Endodermal cell (in vitro differentiated cells): ENCODE data around the gene HSPE1. TPM values are rescaled to one million over a fixed set of nuclear protein-coding genes. Genes with fewer than 3 reads are reported as not detected.

Experiments
- DNase-seq: peaks from one replicate; pipeline ENCODE4 v3.0.0-alpha.2; 2017
- H3K27ac ChIP-seq: 2 replicates; pipeline ENCODE4 v1.5.1; 2013; ENCODE audit warnings: mild to moderate bottlenecking, low read depth, low read length, moderate library complexity
- H3K27me3 ChIP-seq: 2 replicates; pipeline ENCODE4 v1.6.1; 2013; ENCODE audit warnings: mild to moderate bottlenecking, low read length, moderate library complexity; ENCODE audit not compliant: insufficient read depth, control insufficient read depth, poor library complexity, severe bottlenecking
- H3K36me3 ChIP-seq: 2 replicates; pipeline ENCODE4 v1.7.0; 2013; ENCODE audit warnings: mild to moderate bottlenecking, low read length, moderate library complexity; ENCODE audit not compliant: control insufficient read depth, insufficient read depth
- H3K4me1 ChIP-seq: one replicate; pipeline ENCODE4 v1.7.0; 2013; ENCODE audit warnings: low read length; ENCODE audit not compliant: control insufficient read depth, insufficient read depth
- H3K4me3 ChIP-seq: 2 replicates; pipeline ENCODE4 v1.5.1; 2013; ENCODE audit warnings: mild to moderate bottlenecking, low read length, moderate library complexity
- H3K9ac ChIP-seq: 2 replicates; pipeline ENCODE4 v1.6.1; 2013; ENCODE audit warnings: mild to moderate bottlenecking, low read length, moderate library complexity; ENCODE audit not compliant: poor library complexity, severe bottlenecking; ENCODE audit errors: extremely low read depth
- H3K9me3 ChIP-seq: 2 replicates; pipeline ENCODE4 v1.6.1; 2013; ENCODE audit warnings: mild to moderate bottlenecking, low read length, moderate library complexity; ENCODE audit not compliant: control insufficient read depth
- H3K27ac Mint-ChIP-seq: 2 replicates; pipeline ENCODE4 v1.8.0; 2020; ENCODE audit warnings: mixed read lengths
- H3K27me3 Mint-ChIP-seq: 2 replicates; pipeline ENCODE4 v1.8.0; 2021; ENCODE audit warnings: mild to moderate bottlenecking, mixed read lengths; ENCODE audit not compliant: insufficient read depth
- H3K36me3 Mint-ChIP-seq: 2 replicates; pipeline ENCODE4 v1.8.0; 2020; ENCODE audit warnings: low read depth, mixed read lengths
- H3K4me1 Mint-ChIP-seq: 2 replicates; pipeline ENCODE4 v1.8.0; 2020; ENCODE audit warnings: mixed read lengths
- H3K4me3 Mint-ChIP-seq: 2 replicates; pipeline ENCODE4 v1.8.0; 2020; ENCODE audit warnings: mild to moderate bottlenecking, moderate library complexity, mixed read lengths
- H3K9me3 Mint-ChIP-seq: 2 replicates; pipeline ENCODE4 v1.8.0; 2020; ENCODE audit warnings: mild to moderate bottlenecking, mixed read lengths
- CTCF ChIP-seq: fragments of 200-600 bp; sonication (generic); conservative IDR thresholded peaks from 2 replicates; pipeline ENCODE4 v1.5.0; 2021; ENCODE audit warnings: antibody characterized with exemption, mild to moderate bottlenecking
- WGBS, 2 experiments: methylation state at CpG; one replicate each; pipeline versions ENCODE4 v1.1.5 to v1.1.7; 2013; ENCODE audit warnings: missing lambda C conversion rate in 2 of 2, mixed read lengths in 1 of 2; ENCODE audit not compliant: insufficient coverage in 1 of 2, insufficient read length in 1 of 2; 5-methylcytosine and 5-hydroxymethylcytosine counted together
- total RNA-seq, 2 donors: library from RNA; stranded (reverse); fragmentation: NEBNext Ultra II Directional in 1 of 2; extraction: Animal tissue kit (Norgen Biotek cat#: 25700) in 1 of 2; gene quantifications; 2 replicates in 1 of 2; 3 replicates in 1 of 2; pipeline ENCODE4 v1.2.1, GENCODE V29; 2021

The HSPE1 gene
- total RNA-seq, 2 donors from 2014 or later = 198 to 218 TPM

- Histone ChIP-seq H3K9ac (peak overlapping the region; percentile 6), H3K4me3 (peak overlapping the region; percentile 99), H3K27ac (peak overlapping the region; percentile 28), H3K27me3 (no peaks in the 10 kb centered on the region), H3K36me3 (peaks cover 4% of the 10 kb centered on the region), H3K4me1 (no peaks in the 10 kb centered on the region), H3K9me3 (no peaks in the 10 kb centered on the region)
- H3K4me3 Mint-ChIP-seq = peak overlapping the region; percentile 96
- H3K9me3 Mint-ChIP-seq = no peaks in the 10 kb centered on the region
- no peak for DNase-seq
- no peak for TF ChIP-seq CTCF
- WGBS, 2 experiments = 14 to 28% methylated on average over 8 to 11 of the region's 11 CpGs
- peaks cover 4% of the 10 kb centered on the region for H3K36me3 Mint-ChIP-seq
- no peaks in the 10 kb centered on the region for H3K27me3 Mint-ChIP-seq
- peaks cover 5% of the 10 kb centered on the region for H3K4me1 Mint-ChIP-seq
- H3K27ac Mint-ChIP-seq = peak overlapping the region; percentile 94
Measured at GRCh38 chr2:197452754-197453122, 47.4 kb upstream of the HSPE1 start.

GRCh38 chr2:197453123-197453913 lies 46.9 kb upstream of the HSPE1 start, which contains the start of gene COQ10B:
Gene COQ10B, plus strand, starts transcription at chr2:197453552. Its CDS starts 9 bp downstream, at chr2:197453561.
- Mint-ChIP-seq H3K4me3 (peak within 1 kb of the TSS; percentile 96), H3K27me3 (no peaks in the 10 kb centered on the region), H3K27ac (peak within 1 kb of the TSS; percentile 99), H3K9me3 (no peaks in the 10 kb centered on the region), H3K4me1 (peaks cover 5% of the 10 kb centered on the region), H3K36me3 (peaks cover 4% of the 10 kb centered on the region)
- Histone ChIP-seq H3K4me3 (peak within 1 kb of the TSS; percentile 99), H3K9ac (peak within 1 kb of the TSS; percentile 96), H3K4me1 (no peaks in the 10 kb centered on the region), H3K9me3 (no peaks in the 10 kb centered on the region), H3K27me3 (no peaks in the 10 kb centered on the region), H3K36me3 (peaks cover 4% of the 10 kb centered on the region), H3K27ac (peak within 1 kb of the TSS; percentile 88)
- peak; percentile 38 for TF ChIP-seq CTCF
- WGBS, 2 experiments = 0% methylated on average over 33 to 70 of the region's 70 CpGs
- DNase-seq = peak; percentile 99

GRCh38 chr2:197453914-197454398 lies 46.2 kb upstream of the HSPE1 start:
- H3K9me3 Mint-ChIP-seq = no peaks in the 10 kb centered on the region
- H3K4me1 Mint-ChIP-seq = peaks cover 5% of the 10 kb centered on the region
- H3K9ac ChIP-seq = peak overlapping the region; percentile 96
- H3K27me3 Mint-ChIP-seq = no peaks in the 10 kb centered on the region
- TF ChIP-seq CTCF = no peak
- H3K9me3 ChIP-seq = no peaks in the 10 kb centered on the region
- DNase-seq = no peak
- peaks cover 4% of the 10 kb centered on the region for H3K36me3 Mint-ChIP-seq
- WGBS, 2 experiments = 0% methylated on average over 6 to 9 of the region's 11 CpGs
- H3K27me3 ChIP-seq = no peaks in the 10 kb centered on the region
- H3K27ac ChIP-seq = peak overlapping the region; percentile 88
- H3K4me3 ChIP-seq = peak overlapping the region; percentile 99
- H3K4me3 Mint-ChIP-seq = peak overlapping the region; percentile 96
- peak overlapping the region; percentile 99 for H3K27ac Mint-ChIP-seq
- no peaks in the 10 kb centered on the region for H3K4me1 ChIP-seq
- H3K36me3 ChIP-seq = peaks cover 4% of the 10 kb centered on the region
